H1 (cell line): ENCODE data around the gene CARD14. TPM values are rescaled to one million over a fixed set of nuclear protein-coding genes. Genes with fewer than 3 reads are reported as not detected.

Experiments used
- ASH2L ChIP-seq: fragments of 200-600, 300-600 bp; sonication (generic); IDR thresholded peaks from one replicate; pipeline ENCODE4 v1.7.1; 2017; ENCODE audit warnings: low read length
- BACH1 ChIP-seq: IDR thresholded peaks from 2 replicates; pipeline ENCODE4 v1.6.1; 2012; ENCODE audit warnings: low read length, improper control_type of control experiment
- CHD1 ChIP-seq: IDR thresholded peaks from 2 replicates; pipeline ENCODE4 v1.6.1; 2012; ENCODE audit warnings: low read depth, low read length, improper control_type of control experiment
- CHD2 ChIP-seq: IDR thresholded peaks from 2 replicates; pipeline ENCODE4 v1.6.1; 2012; ENCODE audit warnings: low read length, improper control_type of control experiment
- CREB1 ChIP-seq: IDR thresholded peaks from 2 replicates; pipeline ENCODE4 v1.6.1; 2012; ENCODE audit warnings: inconsistent platforms
- EGR1 ChIP-seq: IDR thresholded peaks from 2 replicates; pipeline ENCODE4 v1.6.1; 2011; ENCODE audit warnings: low read depth, low read length, borderline replicate concordance
- EP300 ChIP-seq, 2 experiments: IDR thresholded peaks; 1 replicate in 1 of 2; 2 replicates in 1 of 2; pipeline ENCODE4 v1.6.1; 2011 to 2012; ENCODE audit warnings: low read depth in 2 of 2, low read length in 2 of 2, mild to moderate bottlenecking in 2 of 2, borderline replicate concordance in 1 of 2, inconsistent platforms in 1 of 2, moderate library complexity in 1 of 2
- GABPA ChIP-seq: IDR thresholded peaks from 2 replicates; pipeline ENCODE4 v1.6.1; 2011; ENCODE audit warnings: mild to moderate bottlenecking, low read length, moderate library complexity, borderline replicate concordance; ENCODE audit not compliant: insufficient read depth
- GTF2F1 ChIP-seq: IDR thresholded peaks from 2 replicates; pipeline ENCODE4 v1.6.1; 2012; ENCODE audit warnings: low read depth, low read length, improper control_type of control experiment, borderline replicate concordance
- JUN ChIP-seq: IDR thresholded peaks from 2 replicates; pipeline ENCODE4 v1.6.1; 2011; ENCODE audit warnings: low read depth, mild to moderate bottlenecking, improper control_type of control experiment, low read length
- JUND ChIP-seq: IDR thresholded peaks from 2 replicates; pipeline ENCODE4 v1.6.1; 2011; ENCODE audit warnings: mild to moderate bottlenecking, improper control_type of control experiment, low read length
- KDM1A ChIP-seq: fragments of 200-600, 300-600 bp; sonication (generic); IDR thresholded peaks from 2 replicates; pipeline ENCODE4 v1.7.1; 2016; ENCODE audit warnings: mild to moderate bottlenecking, low read length, borderline replicate concordance
- KDM4A ChIP-seq: IDR thresholded peaks from one replicate; pipeline ENCODE4 v1.7.1; 2012; ENCODE audit warnings: low read depth, mild to moderate bottlenecking, moderate library complexity, low read length, inconsistent platforms; ENCODE audit not compliant: severe bottlenecking
- MAFK ChIP-seq: IDR thresholded peaks from 2 replicates; pipeline ENCODE4 v1.6.1; 2012; ENCODE audit warnings: low read depth, mild to moderate bottlenecking, improper control_type of control experiment, low read length
- MAX ChIP-seq: IDR thresholded peaks from 2 replicates; pipeline ENCODE4 v1.6.1; 2012; ENCODE audit warnings: inconsistent platforms
- PHF8 ChIP-seq: fragments of 200-600 bp; sonication (generic); conservative IDR thresholded peaks from 2 replicates; pipeline ENCODE4 v1.7.1; 2012; ENCODE audit warnings: low read depth, mild to moderate bottlenecking, inconsistent platforms, low read length, moderate library complexity
- RXRA ChIP-seq: IDR thresholded peaks from 2 replicates; pipeline ENCODE4 v1.6.1; 2011; ENCODE audit warnings: low read depth, mild to moderate bottlenecking, low read length, moderate library complexity; ENCODE audit not compliant: insufficient read depth
- SIRT6 ChIP-seq: IDR thresholded peaks from one replicate; pipeline ENCODE4 v1.7.1; 2012; ENCODE audit warnings: low read length, inconsistent platforms
- SP1 ChIP-seq: IDR thresholded peaks from 2 replicates; pipeline ENCODE4 v1.6.1; 2011; ENCODE audit warnings: low read depth, low read length
- SP2 ChIP-seq: IDR thresholded peaks from 2 replicates; pipeline ENCODE4 v1.6.1; 2012; ENCODE audit warnings: mild to moderate bottlenecking, low read length, inconsistent platforms
- TEAD4 ChIP-seq: IDR thresholded peaks from 2 replicates; pipeline ENCODE4 v1.6.1; 2012; ENCODE audit warnings: low read depth, low read length, inconsistent platforms, mixed read lengths
- ZNF274 ChIP-seq: IDR thresholded peaks from 2 replicates; pipeline ENCODE4 v1.7.0; 2012; ENCODE audit warnings: low read length, borderline replicate concordance; ENCODE audit errors: extremely low read depth
- polyA plus RNA-seq, 7 experiments: library from polyadenylated mRNA; depleted of rRNA in 3 of 7; stranded (reverse) in 5 of 7; unstranded in 2 of 7; fragments of >200 nt in 5 of 7; fragments of 200-250 nt in 2 of 7; gene quantifications; 1 replicate in 5 of 7; 2 replicates in 1 of 7; 4 replicates in 1 of 7; pipeline versions ENCODE4 v1.2.1 to v1.2.3, GENCODE V29; 2011 to 2013; ENCODE audit warnings: missing spikeins in 2 of 7, mixed read lengths in 2 of 7
- total RNA-seq: library from RNA; stranded (reverse); fragmentation: NEBNext Ultra II Directional; extraction: Animal tissue kit (Norgen Biotek cat#: 25700); gene quantifications from 2 replicates; pipeline ENCODE4 v1.2.1, GENCODE V29; 2021

The CARD14 gene
- total and polyA plus RNA-seq, 2 of the 8 experiments (the other 6 are each of a cell fraction or from before 2014, with no cell fraction given): 0.08 TPM; not detected in 1

- TF ChIP-seq JUND (peak; percentile 49), BACH1 (peak; percentile 55; the same call in 1 of the 2 replicates), GABPA (no peak), SIRT6 (no peak), EGR1 (no peak), ZNF274 (no peak), PHF8 (0 out of 2 replicates have a peak, but pooled peaks have one; percentile 27), JUN (no peak), GTF2F1 (no peak), KDM4A (no peak), MAFK (no peak), EP300 (IDR thresholded peaks at IDR 0.05; ENCODE audit: borderline replicate concordance in 1 of 2, low read depth in 2 of 2, low read length in 2 of 2) (0 out of 3 replicates have a peak, but pooled peaks of 1 of the 2 experiments have one; percentile 15), CHD1 (no peak), ASH2L (peak; percentile 50), TEAD4 (peak; percentile 43), MAX (peak; percentile 61), KDM1A (peak; percentile 30; the same call in 1 of the 2 replicates), RXRA (no peak), SP1 (peak; percentile 73), CHD2 (no peak), SP2 (no peak), CREB1 (peak; percentile 39; the same call in 1 of the 2 replicates)
Observed at GRCh38 chr17:80124351-80124981, 45.4 kb upstream of the CARD14 start (continued).
